Measurements from ENCODE around the gene PITPNM2.

DNA sequence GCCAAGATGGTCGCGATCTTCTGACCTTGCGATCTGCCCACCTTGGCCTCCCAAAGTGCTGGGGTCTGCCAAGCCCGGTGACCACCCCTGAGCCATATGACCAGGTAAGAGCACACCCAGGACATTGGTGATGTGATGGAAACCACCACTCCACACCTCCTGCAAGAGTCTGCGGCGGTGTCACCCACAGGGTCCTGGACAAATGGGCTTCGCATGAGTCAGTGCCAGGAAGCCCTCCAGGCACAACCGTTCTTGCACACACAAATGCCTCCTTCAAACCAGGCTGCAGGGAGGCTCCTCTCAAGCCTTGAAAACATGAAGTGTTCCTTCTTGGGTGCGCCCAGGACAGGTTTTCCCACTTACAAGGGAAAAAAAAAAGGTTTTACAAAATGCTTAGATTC is 16.6 kb downstream of the PITPNM2 start:
- TF ChIP-seq, protein P1, sequence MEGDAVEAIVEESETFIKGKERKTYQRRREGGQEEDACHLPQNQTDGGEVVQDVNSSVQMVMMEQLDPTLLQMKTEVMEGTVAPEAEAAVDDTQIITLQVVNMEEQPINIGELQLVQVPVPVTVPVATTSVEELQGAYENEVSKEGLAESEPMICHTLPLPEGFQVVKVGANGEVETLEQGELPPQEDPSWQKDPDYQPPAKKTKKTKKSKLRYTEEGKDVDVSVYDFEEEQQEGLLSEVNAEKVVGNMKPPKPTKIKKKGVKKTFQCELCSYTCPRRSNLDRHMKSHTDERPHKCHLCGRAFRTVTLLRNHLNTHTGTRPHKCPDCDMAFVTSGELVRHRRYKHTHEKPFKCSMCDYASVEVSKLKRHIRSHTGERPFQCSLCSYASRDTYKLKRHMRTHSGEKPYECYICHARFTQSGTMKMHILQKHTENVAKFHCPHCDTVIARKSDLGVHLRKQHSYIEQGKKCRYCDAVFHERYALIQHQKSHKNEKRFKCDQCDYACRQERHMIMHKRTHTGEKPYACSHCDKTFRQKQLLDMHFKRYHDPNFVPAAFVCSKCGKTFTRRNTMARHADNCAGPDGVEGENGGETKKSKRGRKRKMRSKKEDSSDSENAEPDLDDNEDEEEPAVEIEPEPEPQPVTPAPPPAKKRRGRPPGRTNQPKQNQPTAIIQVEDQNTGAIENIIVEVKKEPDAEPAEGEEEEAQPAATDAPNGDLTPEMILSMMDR (IDR thresholded peaks at IDR 0.05; ENCODE audit: poor library complexity, severe bottlenecking), result no peak
- TF ChIP-seq EZH2 (IDR thresholded peaks at IDR 0.05; ENCODE audit: borderline replicate concordance, insufficient read depth, low read length, poor library complexity, severe bottlenecking) (no peak), SMC3 (conservative IDR thresholded peaks at IDR 0.05; ENCODE audit: poor library complexity) (no peak), TAF1 (IDR thresholded peaks at IDR 0.05; ENCODE audit: low read depth) (no peak)
- TF ChIP-seq, protein P2, sequence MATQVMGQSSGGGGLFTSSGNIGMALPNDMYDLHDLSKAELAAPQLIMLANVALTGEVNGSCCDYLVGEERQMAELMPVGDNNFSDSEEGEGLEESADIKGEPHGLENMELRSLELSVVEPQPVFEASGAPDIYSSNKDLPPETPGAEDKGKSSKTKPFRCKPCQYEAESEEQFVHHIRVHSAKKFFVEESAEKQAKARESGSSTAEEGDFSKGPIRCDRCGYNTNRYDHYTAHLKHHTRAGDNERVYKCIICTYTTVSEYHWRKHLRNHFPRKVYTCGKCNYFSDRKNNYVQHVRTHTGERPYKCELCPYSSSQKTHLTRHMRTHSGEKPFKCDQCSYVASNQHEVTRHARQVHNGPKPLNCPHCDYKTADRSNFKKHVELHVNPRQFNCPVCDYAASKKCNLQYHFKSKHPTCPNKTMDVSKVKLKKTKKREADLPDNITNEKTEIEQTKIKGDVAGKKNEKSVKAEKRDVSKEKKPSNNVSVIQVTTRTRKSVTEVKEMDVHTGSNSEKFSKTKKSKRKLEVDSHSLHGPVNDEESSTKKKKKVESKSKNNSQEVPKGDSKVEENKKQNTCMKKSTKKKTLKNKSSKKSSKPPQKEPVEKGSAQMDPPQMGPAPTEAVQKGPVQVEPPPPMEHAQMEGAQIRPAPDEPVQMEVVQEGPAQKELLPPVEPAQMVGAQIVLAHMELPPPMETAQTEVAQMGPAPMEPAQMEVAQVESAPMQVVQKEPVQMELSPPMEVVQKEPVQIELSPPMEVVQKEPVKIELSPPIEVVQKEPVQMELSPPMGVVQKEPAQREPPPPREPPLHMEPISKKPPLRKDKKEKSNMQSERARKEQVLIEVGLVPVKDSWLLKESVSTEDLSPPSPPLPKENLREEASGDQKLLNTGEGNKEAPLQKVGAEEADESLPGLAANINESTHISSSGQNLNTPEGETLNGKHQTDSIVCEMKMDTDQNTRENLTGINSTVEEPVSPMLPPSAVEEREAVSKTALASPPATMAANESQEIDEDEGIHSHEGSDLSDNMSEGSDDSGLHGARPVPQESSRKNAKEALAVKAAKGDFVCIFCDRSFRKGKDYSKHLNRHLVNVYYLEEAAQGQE (IDR thresholded peaks at IDR 0.05; ENCODE audit: borderline replicate concordance), result no peak
